OCI-LY1 (cell line): Measurements from ENCODE around the gene WNT6.

Source experiments
- H2AFZ ChIP-seq: fragments of 200-600 bp; sonication (generic), shearing (Covaris generic); 2 replicates; pipeline ENCODE4 v1.6.0; 2014; ENCODE audit warnings: antibody characterized with exemption, mild to moderate bottlenecking, low read length
- H3F3A ChIP-seq: fragments of 200-600 bp; sonication (generic), shearing (Covaris generic); 2 replicates; pipeline ENCODE4 v1.6.0; 2014; ENCODE audit warnings: mild to moderate bottlenecking, antibody characterized with exemption, low read length, moderate library complexity; ENCODE audit not compliant: insufficient read depth
- H3K27ac ChIP-seq: fragments of 200-600 bp; sonication (generic); 2 replicates; pipeline ENCODE4 v1.5.1; 2014; ENCODE audit warnings: low read length, mixed run types, mild to moderate bottlenecking, low read depth; ENCODE audit not compliant: poor library complexity, severe bottlenecking
- H3K27me3 ChIP-seq: fragments of 200-600 bp; sonication (generic); 2 replicates; pipeline ENCODE4 v1.6.0; 2014; ENCODE audit warnings: antibody characterized with exemption, mild to moderate bottlenecking, low read length, moderate library complexity; ENCODE audit not compliant: insufficient read depth
- H3K36me3 ChIP-seq: fragments of 200-600 bp; sonication (generic); 2 replicates; pipeline ENCODE4 v1.6.1; 2014; ENCODE audit warnings: mild to moderate bottlenecking, antibody characterized with exemption, low read length, moderate library complexity, mixed read lengths; ENCODE audit not compliant: insufficient read depth
- H3K4me1 ChIP-seq: fragments of 200-600 bp; sonication (generic); 2 replicates; pipeline ENCODE4 v1.5.1; 2014; ENCODE audit warnings: mild to moderate bottlenecking, low read length, moderate library complexity; ENCODE audit not compliant: insufficient read depth, severe bottlenecking
- H3K4me2 ChIP-seq: fragments of 200-600 bp; sonication (generic), shearing (Covaris generic); 2 replicates; pipeline ENCODE4 v1.6.1; 2014; ENCODE audit warnings: low read length
- H3K4me3 ChIP-seq: fragments of 200-600 bp; sonication (generic); 2 replicates; pipeline ENCODE4 v1.5.1; 2014; ENCODE audit warnings: low read length, low read depth, mild to moderate bottlenecking, mixed read lengths; ENCODE audit not compliant: poor library complexity, severe bottlenecking
- H3K79me2 ChIP-seq: fragments of 200-600 bp; shearing (Covaris generic); 2 replicates; pipeline ENCODE4 v1.6.1; 2016; ENCODE audit warnings: mixed run types, low read length, mixed read lengths; ENCODE audit not compliant: insufficient read depth
- H3K9ac ChIP-seq: fragments of 200-600 bp; sonication (generic), shearing (Covaris generic); 2 replicates; pipeline ENCODE4 v1.6.1; 2014; ENCODE audit warnings: mild to moderate bottlenecking, low read length, mixed read lengths
- H3K9me2 ChIP-seq: fragments of 200-600 bp; sonication (generic), shearing (Covaris generic); 2 replicates; pipeline ENCODE4 v1.6.1; 2014; ENCODE audit warnings: low read depth, mild to moderate bottlenecking, low read length, mixed read lengths
- H3K9me3 ChIP-seq: fragments of 200-600 bp; shearing (Covaris generic); 2 replicates; pipeline ENCODE4 v1.6.1; 2014; ENCODE audit warnings: low read length, mixed read lengths
- H4K20me1 ChIP-seq: fragments of 200-600 bp; sonication (generic), shearing (Covaris generic); 2 replicates; pipeline ENCODE4 v1.6.0; 2016; ENCODE audit warnings: mild to moderate bottlenecking, low read length; ENCODE audit not compliant: insufficient read depth
- EZH2 ChIP-seq: fragments of 200-600 bp; sonication (generic), shearing (Covaris generic); IDR thresholded peaks from 2 replicates; pipeline ENCODE4 v1.8.0; 2017; ENCODE audit warnings: borderline replicate concordance, mixed run types, mild to moderate bottlenecking, antibody characterized with exemption, low read length, moderate library complexity, mixed read lengths
- TF ChIP-seq, protein P1 (sequence below): fragments of 200-600 bp; sonication (generic), shearing (Covaris generic); IDR thresholded peaks from 2 replicates; pipeline ENCODE4 v1.5.1; 2017; ENCODE audit warnings: mild to moderate bottlenecking, antibody characterized with exemption, low read length, moderate library complexity, mixed read lengths

Gene WNT6

DNA sequence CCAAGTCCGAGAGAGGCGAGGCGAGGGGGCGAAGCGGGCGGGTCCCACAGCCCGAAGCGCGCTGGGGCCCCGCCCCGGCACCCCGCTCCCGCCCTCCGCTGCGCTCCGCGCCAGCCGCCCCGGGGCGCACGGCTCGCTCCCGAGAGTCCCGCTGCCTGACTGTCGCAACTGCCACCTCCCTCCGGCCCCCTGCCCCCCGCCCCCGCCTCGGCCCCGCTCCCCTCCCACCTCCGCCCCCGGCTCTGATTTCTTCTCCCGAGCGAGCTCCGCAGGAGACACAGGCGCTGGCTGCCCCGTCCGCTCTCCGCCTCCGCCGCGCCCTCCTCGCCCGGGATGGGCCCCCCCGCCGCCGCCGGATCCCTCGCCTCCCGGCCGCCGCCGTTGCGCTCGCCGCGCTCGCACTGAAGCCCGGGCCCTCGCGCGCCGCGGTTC lies at the start of gene WNT6:
TSS of gene WNT6 (plus strand) at position 250 of the 432 bp plus-strand sequence. CDS start 233 bp downstream, outside the sequence.
- no peaks in the 10 kb centered on the region for H3K36me3 ChIP-seq
- H3K79me2 ChIP-seq, result no peaks in the 10 kb centered on the region
- H4K20me1 ChIP-seq, result no peaks in the 10 kb centered on the region
- peaks cover 21% of the 10 kb centered on the region; the same call in 1 of the 2 replicates for H3K27me3 ChIP-seq
- H2AFZ ChIP-seq, result no peak within 1 kb of the TSS
- H3K9me3 ChIP-seq, result no peaks in the 10 kb centered on the region
- H3K4me3 ChIP-seq, result no peak within 1 kb of the TSS
- H3K4me1 ChIP-seq, result no peaks in the 10 kb centered on the region
- H3K27ac ChIP-seq, result no peak within 1 kb of the TSS
- no peak for TF ChIP-seq EZH2
- TF ChIP-seq, protein P1, sequence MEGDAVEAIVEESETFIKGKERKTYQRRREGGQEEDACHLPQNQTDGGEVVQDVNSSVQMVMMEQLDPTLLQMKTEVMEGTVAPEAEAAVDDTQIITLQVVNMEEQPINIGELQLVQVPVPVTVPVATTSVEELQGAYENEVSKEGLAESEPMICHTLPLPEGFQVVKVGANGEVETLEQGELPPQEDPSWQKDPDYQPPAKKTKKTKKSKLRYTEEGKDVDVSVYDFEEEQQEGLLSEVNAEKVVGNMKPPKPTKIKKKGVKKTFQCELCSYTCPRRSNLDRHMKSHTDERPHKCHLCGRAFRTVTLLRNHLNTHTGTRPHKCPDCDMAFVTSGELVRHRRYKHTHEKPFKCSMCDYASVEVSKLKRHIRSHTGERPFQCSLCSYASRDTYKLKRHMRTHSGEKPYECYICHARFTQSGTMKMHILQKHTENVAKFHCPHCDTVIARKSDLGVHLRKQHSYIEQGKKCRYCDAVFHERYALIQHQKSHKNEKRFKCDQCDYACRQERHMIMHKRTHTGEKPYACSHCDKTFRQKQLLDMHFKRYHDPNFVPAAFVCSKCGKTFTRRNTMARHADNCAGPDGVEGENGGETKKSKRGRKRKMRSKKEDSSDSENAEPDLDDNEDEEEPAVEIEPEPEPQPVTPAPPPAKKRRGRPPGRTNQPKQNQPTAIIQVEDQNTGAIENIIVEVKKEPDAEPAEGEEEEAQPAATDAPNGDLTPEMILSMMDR, result no peak
- no peaks in the 10 kb centered on the region for H3K9me2 ChIP-seq
- no peaks in the 10 kb centered on the region for H3F3A ChIP-seq
- no peak within 1 kb of the TSS for H3K9ac ChIP-seq
- H3K4me2 ChIP-seq, result no peak within 1 kb of the TSS

DNA sequence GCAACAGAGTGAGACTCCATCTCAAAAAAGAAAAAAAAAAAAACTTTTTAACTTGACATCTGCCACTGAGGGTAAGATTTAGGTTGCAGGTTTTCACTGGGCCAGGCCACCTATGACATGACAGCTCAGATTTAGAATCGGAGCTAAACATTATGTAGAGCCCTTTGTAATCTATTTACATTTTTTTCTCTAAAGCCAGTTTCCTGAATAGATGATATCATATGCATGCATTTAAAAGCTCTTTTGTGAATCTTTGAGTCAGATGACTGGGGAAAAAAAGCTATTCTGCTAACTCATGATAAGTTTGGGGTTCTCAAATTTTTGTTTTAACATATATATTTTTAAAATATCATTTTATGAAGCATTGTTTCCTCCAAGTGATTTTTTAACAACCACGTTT lies 49.3 kb upstream of the WNT6 start:
- H3K9ac ChIP-seq, result no peak overlapping the region
- H3K4me3 ChIP-seq, result no peak overlapping the region
- no peaks in the 10 kb centered on the region for H4K20me1 ChIP-seq
- no peak overlapping the region for H2AFZ ChIP-seq
- no peaks in the 10 kb centered on the region for H3F3A ChIP-seq
- no peaks in the 10 kb centered on the region for H3K9me3 ChIP-seq
- TF ChIP-seq EZH2, result no peak
- TF ChIP-seq, protein P1, result no peak
- H3K9me2 ChIP-seq, result no peaks in the 10 kb centered on the region
- H3K36me3 ChIP-seq, result no peaks in the 10 kb centered on the region
- no peak overlapping the region for H3K4me2 ChIP-seq
- H3K79me2 ChIP-seq, result no peaks in the 10 kb centered on the region
- H3K4me1 ChIP-seq, result no peaks in the 10 kb centered on the region
- no peak overlapping the region for H3K27ac ChIP-seq
- H3K27me3 ChIP-seq, result 0 out of 2 replicates have a peak, but pooled peaks cover 13% of the 10 kb centered on the region

- Histone ChIP-seq H3K27ac (no peak overlapping the region), H3F3A (no peaks in the 10 kb centered on the region), H3K4me3 (no peak overlapping the region), H3K4me2 (no peak overlapping the region), H4K20me1 (no peaks in the 10 kb centered on the region), H2AFZ (no peak overlapping the region), H3K27me3 (0 out of 2 replicates have a peak, but pooled peaks cover 13% of the 10 kb centered on the region), H3K9me3 (no peaks in the 10 kb centered on the region), H3K4me1 (no peaks in the 10 kb centered on the region), H3K79me2 (no peaks in the 10 kb centered on the region), H3K9me2 (no peaks in the 10 kb centered on the region), H3K36me3 (no peaks in the 10 kb centered on the region), H3K9ac (no peak overlapping the region)
- no peak for TF ChIP-seq EZH2
- TF ChIP-seq, protein P1, result no peak
These were observed 48.2 kb upstream of the WNT6 start for GRCh38 chr2:218811382-218811781.
